Neutrophil (primary cell): ENCODE measurements around the gene PPM1L.

Source experiments
- H3K27ac ChIP-seq: fragments of 200-600 bp; sonication (generic); 2 replicates; pipeline ENCODE4 v1.5.1; 2016; ENCODE audit warnings: mild to moderate bottlenecking, moderate library complexity
- H3K27me3 ChIP-seq: fragments of 200-600 bp; sonication (generic); 2 replicates; pipeline ENCODE4 v1.6.0; 2016; ENCODE audit warnings: mild to moderate bottlenecking
- H3K36me3 ChIP-seq: fragments of 200-600 bp; sonication (generic); 2 replicates; pipeline ENCODE4 v1.5.1; 2017
- H3K4me1 ChIP-seq, 2 experiments: fragments of 200-600 bp in 1 of 2; sonication (generic) in 1 of 2; 1 replicate in 1 of 2; 2 replicates in 1 of 2; pipeline versions ENCODE4 v1.5.1 to v1.6.1; 2013 to 2016; ENCODE audit warnings: low read depth in 1 of 2, low read length in 1 of 2, mild to moderate bottlenecking in 1 of 2, moderate library complexity in 1 of 2; ENCODE audit not compliant: control insufficient read depth in 1 of 2, insufficient read depth in 1 of 2
- H3K4me3 ChIP-seq, 2 experiments: fragments of 200-600 bp in 1 of 2; sonication (generic) in 1 of 2; 1 replicate in 1 of 2; 2 replicates in 1 of 2; pipeline ENCODE4 v1.5.1; 2013 to 2016; ENCODE audit warnings: low read depth in 1 of 2, low read length in 1 of 2, mild to moderate bottlenecking in 1 of 2, moderate library complexity in 1 of 2
- H3K9me3 ChIP-seq: fragments of 200-600 bp; sonication (generic); 2 replicates; pipeline ENCODE4 v1.5.1; 2016
- CTCF ChIP-seq: fragments of 200-600 bp; sonication (generic); IDR thresholded peaks from 2 replicates; pipeline ENCODE4 v1.5.1; 2016; ENCODE audit warnings: antibody characterized with exemption

The PPM1L gene

DNA sequence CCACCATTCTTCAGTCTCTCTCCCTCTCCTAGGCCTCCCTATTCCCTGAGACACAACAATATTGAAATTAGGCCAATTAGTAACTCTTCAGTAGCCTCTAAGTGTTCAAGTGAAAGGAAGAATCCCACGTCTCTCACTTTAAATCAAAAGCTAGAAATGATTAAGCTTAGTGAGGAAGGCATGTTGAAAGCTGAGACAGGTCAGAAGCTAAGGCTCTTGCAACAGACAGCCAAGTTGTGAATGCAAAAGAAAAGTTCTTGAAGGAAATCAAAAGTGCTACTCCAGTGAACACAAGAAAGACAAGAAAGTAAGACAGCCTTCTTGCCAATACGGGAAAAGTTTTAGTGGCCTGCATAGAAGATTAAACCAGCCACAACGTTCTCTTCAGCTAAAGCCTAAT is 41.3 kb downstream of the PPM1L start:
- Histone ChIP-seq H3K27me3 (no peaks in the 10 kb centered on the region), H3K9me3 (no peaks in the 10 kb centered on the region), H3K4me1 (peaks cover 0 to 4% of the 10 kb centered on the region in 2 experiments), H3K36me3 (no peaks in the 10 kb centered on the region), H3K4me3 (no peak overlapping the region), H3K27ac (no peak overlapping the region)
- no peak for TF ChIP-seq CTCF

GRCh38 chr3:160801386-160802118 is 45.5 kb downstream of the PPM1L start:
- no peak overlapping the region for H3K4me3 ChIP-seq
- H3K9me3 ChIP-seq = no peaks in the 10 kb centered on the region
- no peak for TF ChIP-seq CTCF
- no peaks in the 10 kb centered on the region for H3K36me3 ChIP-seq
- H3K27me3 ChIP-seq = no peaks in the 10 kb centered on the region
- peaks cover 0 to 4% of the 10 kb centered on the region in 2 experiments for H3K4me1 ChIP-seq
- no peak overlapping the region for H3K27ac ChIP-seq

DNA sequence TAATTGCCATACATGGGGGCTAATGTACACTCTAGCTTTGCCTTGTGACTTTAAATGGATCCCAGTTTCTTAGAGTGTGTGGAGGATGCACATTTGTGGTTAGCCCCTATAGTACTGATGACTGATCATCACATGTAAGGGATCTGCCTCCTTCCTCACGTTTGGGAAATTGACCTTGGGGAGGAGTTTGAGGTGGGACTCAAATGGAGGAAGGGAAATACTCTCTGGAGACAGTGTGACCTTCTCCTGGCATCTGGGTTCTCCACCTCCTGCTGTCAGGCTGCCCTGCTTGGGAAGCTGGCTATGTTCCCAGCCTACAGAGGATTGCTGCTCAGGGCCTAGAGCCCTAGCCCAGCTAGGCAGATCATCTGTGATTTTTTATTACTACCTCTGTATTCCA is 48.7 kb downstream of the PPM1L start:
- Histone ChIP-seq H3K9me3 (no peaks in the 10 kb centered on the region), H3K27ac (no peak overlapping the region), H3K4me1 (peaks cover 0 to 4% of the 10 kb centered on the region in 2 experiments), H3K4me3 (no peak overlapping the region), H3K27me3 (no peaks in the 10 kb centered on the region), H3K36me3 (no peaks in the 10 kb centered on the region)
- no peak for TF ChIP-seq CTCF

DNA sequence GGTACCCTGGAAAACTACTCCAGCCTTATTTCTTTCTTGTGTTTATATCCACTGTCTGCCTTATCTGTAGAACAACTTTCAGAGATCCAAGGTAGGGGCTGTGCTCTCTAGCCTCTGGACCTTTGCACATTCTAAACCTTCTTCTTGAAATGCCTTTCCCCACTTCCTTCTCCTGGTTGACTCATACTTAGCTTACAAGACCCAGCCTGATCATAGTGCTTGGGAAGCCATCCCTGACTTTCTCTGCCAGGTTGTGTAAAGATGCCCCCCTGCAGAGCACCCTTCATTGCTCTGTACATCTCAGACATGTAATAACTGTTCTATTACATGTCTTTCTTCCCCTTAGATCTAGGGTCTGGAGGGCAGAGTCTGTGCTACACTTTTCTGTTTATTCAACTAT is 50.1 kb downstream of the PPM1L start:
- no peak for TF ChIP-seq CTCF
- Histone ChIP-seq H3K4me3 (no peak overlapping the region), H3K27ac (no peak overlapping the region), H3K27me3 (no peaks in the 10 kb centered on the region), H3K4me1 (peaks cover 0 to 4% of the 10 kb centered on the region in 2 experiments), H3K36me3 (no peaks in the 10 kb centered on the region), H3K9me3 (no peaks in the 10 kb centered on the region)

DNA sequence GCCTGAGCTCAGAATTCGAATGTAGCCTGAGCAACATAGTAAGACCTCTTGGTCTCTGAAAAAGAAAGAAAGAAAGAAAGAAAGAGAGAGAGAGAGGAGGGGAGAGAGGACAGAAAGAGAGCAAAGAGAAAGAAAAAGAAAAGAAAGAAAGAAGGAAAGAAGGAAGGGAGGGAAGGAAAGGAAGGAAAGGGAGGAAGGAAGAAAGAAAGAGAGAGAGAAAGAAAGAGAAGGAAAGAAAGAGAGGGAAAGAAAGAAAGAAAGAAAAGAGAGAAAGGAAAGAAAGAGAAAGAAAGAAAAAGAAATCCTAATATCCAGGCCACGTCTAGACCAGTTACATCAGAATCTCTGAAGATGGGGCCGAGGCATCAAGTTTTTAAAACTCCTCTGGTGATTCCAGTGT is 50.7 kb downstream of the PPM1L start:
- H3K4me3 ChIP-seq = no peak overlapping the region
- TF ChIP-seq CTCF = no peak
- no peak overlapping the region for H3K27ac ChIP-seq
- no peaks in the 10 kb centered on the region for H3K9me3 ChIP-seq
- no peaks in the 10 kb centered on the region for H3K36me3 ChIP-seq
- H3K27me3 ChIP-seq = no peaks in the 10 kb centered on the region
- H3K4me1 ChIP-seq = peaks cover 0 to 4% of the 10 kb centered on the region in 2 experiments
